22Rv1 (cell line): ENCODE data around the gene CFAP68.

Experiments
- CTCF ChIP-seq: fragments of 450-650 bp; IDR thresholded peaks from 2 replicates; pipeline ENCODE4 v1.5.1; 2017; ENCODE audit warnings: mild to moderate bottlenecking
- ZFX ChIP-seq: fragments of 450-650 bp; IDR thresholded peaks from 2 replicates; pipeline ENCODE4 v1.6.1; 2017; ENCODE audit warnings: antibody characterized with exemption, borderline replicate concordance

- TF ChIP-seq CTCF (no peak), ZFX (no peak)
Measured at GRCh38 chr11:111911563-111912401, 32.4 kb downstream of the CFAP68 start, which contains the start of gene CRYAB.
